ENCODE results near the gene WNK2. TPM values are rescaled to one million over a fixed set of nuclear protein-coding genes. Genes with fewer than 3 reads are reported as not detected.

Gene WNK2
- polyA plus RNA-seq, 1 experiment: not detected

GRCh38 chr9:93290495-93291434, 106.8 kb downstream of the WNK2 start:
- POLR2A ChIA-PET: no interaction called here
- no peak overlapping the region for H3K4me3 ChIP-seq (ENCODE audit: low read depth, low read length)
- TF ChIP-seq CTCF (IDR thresholded peaks at IDR 0.05; ENCODE audit: insufficient read depth, low read depth, low read length): no peak
- H3K27me3 ChIP-seq (ENCODE audit: control insufficient read depth, insufficient read depth, low read length): no peaks in the 10 kb centered on the region
- CTCF ChIA-PET: interaction anchor here (1.9 kb wide), 1 partner anchor 14 kb away, joined by 6 read pairs; no protein-coding TSS in a partner anchor
- no peak for DNase-seq (ENCODE audit: low read depth)
- no peaks in the 10 kb centered on the region for H3K36me3 ChIP-seq (ENCODE audit: control insufficient read depth, insufficient read depth, low read length)

GRCh38 chr9:93291536-93292287, 107.8 kb downstream of the WNK2 start:
- TF ChIP-seq CTCF (IDR thresholded peaks at IDR 0.05; ENCODE audit: insufficient read depth, low read depth, low read length): no peak
- no peak for DNase-seq (ENCODE audit: low read depth)
- CTCF ChIA-PET: no interaction called here
- Histone ChIP-seq H3K27me3 (ENCODE audit: control insufficient read depth, insufficient read depth, low read length) (no peaks in the 10 kb centered on the region), H3K36me3 (ENCODE audit: control insufficient read depth, insufficient read depth, low read length) (no peaks in the 10 kb centered on the region), H3K4me3 (ENCODE audit: low read depth, low read length) (no peak overlapping the region)
- POLR2A ChIA-PET: no interaction called here

- no peaks in the 10 kb centered on the region for H3K36me3 ChIP-seq (ENCODE audit: control insufficient read depth, insufficient read depth, low read length)
- POLR2A ChIA-PET: no interaction called here
- no peak for DNase-seq (ENCODE audit: low read depth)
- CTCF ChIA-PET: no interaction called here
- H3K4me3 ChIP-seq (ENCODE audit: low read depth, low read length): no peak overlapping the region
- TF ChIP-seq CTCF (IDR thresholded peaks at IDR 0.05; ENCODE audit: insufficient read depth, low read depth, low read length): no peak
- H3K27me3 ChIP-seq (ENCODE audit: control insufficient read depth, insufficient read depth, low read length): no peaks in the 10 kb centered on the region
These were observed 108.3 kb downstream of the WNK2 start for GRCh38 chr9:93292288-93292615.

GRCh38 chr9:93292664-93293328, 108.9 kb downstream of the WNK2 start:
- TF ChIP-seq CTCF (IDR thresholded peaks at IDR 0.05; ENCODE audit: insufficient read depth, low read depth, low read length): no peak
- no peaks in the 10 kb centered on the region for H3K27me3 ChIP-seq (ENCODE audit: control insufficient read depth, insufficient read depth, low read length)
- DNase-seq (ENCODE audit: low read depth): no peak
- ChIA-PET CTCF (no interaction called here), POLR2A (no interaction called here)
- H3K4me3 ChIP-seq (ENCODE audit: low read depth, low read length): no peak overlapping the region
- no peaks in the 10 kb centered on the region for H3K36me3 ChIP-seq (ENCODE audit: control insufficient read depth, insufficient read depth, low read length)

GRCh38 chr9:93294011-93294410, 110.1 kb downstream of the WNK2 start:
- H3K4me3 ChIP-seq (ENCODE audit: low read depth, low read length): no peak overlapping the region
- H3K36me3 ChIP-seq (ENCODE audit: control insufficient read depth, insufficient read depth, low read length): no peaks in the 10 kb centered on the region
- H3K27me3 ChIP-seq (ENCODE audit: control insufficient read depth, insufficient read depth, low read length): no peaks in the 10 kb centered on the region; the same call in 1 of the 2 replicates
- POLR2A ChIA-PET: no interaction called here
- no peak for TF ChIP-seq CTCF (IDR thresholded peaks at IDR 0.05; ENCODE audit: insufficient read depth, low read depth, low read length)
- CTCF ChIA-PET: interaction anchor here (0.8 kb wide), 1 partner anchor 11 kb away, joined by 3 read pairs; no protein-coding TSS in a partner anchor
- no peak for DNase-seq (ENCODE audit: low read depth)
